Measurements from ENCODE around the gene VKORC1.

VKORC1 gene

DNA sequence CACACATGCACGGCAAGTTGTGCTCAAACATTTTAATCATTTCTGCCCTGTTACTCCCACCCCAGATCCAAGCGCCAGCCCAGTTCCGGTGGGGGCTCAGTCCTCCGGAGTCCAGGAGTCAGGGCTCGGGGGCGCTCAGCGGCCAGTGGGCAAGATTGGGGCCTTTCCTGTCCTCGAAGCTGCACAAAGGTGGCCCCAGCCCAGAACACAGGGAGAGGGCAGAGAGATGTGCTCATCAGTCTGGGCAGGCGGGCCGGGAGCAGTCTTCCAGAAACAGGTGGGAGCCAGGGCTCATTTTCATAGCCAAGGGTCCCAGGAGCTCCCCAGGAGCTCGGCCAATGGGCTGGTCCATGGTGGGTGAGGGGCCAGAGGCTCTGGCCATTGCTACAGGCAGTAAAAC lies 36.8 kb upstream of the VKORC1 start:
- TF ChIP-seq, protein P1, sequence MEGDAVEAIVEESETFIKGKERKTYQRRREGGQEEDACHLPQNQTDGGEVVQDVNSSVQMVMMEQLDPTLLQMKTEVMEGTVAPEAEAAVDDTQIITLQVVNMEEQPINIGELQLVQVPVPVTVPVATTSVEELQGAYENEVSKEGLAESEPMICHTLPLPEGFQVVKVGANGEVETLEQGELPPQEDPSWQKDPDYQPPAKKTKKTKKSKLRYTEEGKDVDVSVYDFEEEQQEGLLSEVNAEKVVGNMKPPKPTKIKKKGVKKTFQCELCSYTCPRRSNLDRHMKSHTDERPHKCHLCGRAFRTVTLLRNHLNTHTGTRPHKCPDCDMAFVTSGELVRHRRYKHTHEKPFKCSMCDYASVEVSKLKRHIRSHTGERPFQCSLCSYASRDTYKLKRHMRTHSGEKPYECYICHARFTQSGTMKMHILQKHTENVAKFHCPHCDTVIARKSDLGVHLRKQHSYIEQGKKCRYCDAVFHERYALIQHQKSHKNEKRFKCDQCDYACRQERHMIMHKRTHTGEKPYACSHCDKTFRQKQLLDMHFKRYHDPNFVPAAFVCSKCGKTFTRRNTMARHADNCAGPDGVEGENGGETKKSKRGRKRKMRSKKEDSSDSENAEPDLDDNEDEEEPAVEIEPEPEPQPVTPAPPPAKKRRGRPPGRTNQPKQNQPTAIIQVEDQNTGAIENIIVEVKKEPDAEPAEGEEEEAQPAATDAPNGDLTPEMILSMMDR (IDR thresholded peaks at IDR 0.05): no peak

- TF ChIP-seq, protein P1 (IDR thresholded peaks at IDR 0.05): no peak
Observed at GRCh38 chr16:31130899-31131298, 36.3 kb upstream of the VKORC1 start.

DNA sequence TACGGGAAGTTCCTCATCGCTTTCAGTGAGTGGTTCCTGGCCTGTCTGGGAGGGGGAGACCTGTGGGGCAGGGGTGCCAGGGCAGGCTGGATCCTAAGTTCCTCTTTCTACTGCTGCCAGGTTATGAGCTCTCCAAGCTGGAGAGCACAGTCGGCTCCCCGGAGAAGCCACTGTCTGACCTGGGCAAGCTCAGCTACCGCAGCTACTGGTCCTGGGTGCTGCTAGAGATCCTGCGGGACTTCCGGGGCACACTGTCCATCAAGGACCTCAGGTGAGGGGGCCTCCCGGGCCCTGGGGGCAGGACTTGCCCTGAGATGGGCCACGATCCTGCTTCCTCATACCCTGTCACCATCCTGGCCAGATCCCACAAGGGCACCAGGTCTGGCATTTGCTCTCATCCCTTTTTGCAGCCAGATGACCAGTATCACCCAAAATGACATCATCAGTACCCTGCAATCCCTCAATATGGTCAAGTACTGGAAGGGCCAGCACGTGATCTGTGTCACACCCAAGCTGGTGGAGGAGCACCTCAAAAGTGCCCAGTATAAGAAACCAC lies 35.8 kb upstream of the VKORC1 start:
- TF ChIP-seq, protein P1 (IDR thresholded peaks at IDR 0.05): no peak

DNA sequence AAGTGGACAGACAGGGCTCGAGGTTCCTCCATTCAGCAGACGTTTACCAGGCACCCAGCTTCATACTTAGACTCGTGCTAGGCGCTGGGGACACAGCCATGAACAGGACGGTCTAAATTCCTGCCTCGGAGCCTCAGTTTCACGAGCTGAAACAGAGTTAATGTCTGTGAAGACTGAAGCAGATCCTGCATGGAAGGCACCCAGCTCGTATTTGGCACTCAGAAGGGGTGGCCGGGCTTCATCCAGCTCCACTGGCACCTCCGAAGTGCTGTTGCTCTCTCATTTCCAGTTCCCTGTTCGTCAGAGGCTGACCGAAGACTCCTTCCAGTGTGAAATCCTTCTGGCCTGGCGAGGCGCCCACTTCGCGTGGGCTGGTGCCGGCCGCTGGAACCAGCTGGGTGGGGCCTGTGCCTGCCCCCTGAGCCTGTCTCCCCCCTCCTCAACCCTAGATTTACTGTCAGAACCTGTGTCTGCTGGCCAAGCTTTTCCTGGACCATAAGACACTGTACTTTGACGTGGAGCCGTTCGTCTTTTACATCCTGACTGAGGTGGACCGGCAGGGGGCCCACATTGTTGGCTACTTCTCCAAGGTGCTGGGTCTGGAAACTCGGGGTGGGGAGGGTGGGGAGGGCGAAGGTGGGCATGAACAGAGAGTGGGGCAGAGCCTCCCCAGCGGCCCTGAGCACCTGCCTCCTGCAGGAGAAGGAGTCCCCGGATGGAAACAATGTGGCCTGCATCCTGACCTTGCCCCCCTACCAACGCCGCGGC lies 35.2 kb upstream of the VKORC1 start:
- TF ChIP-seq, protein P1 (IDR thresholded peaks at IDR 0.05): no peak

- TF ChIP-seq, protein P1 (IDR thresholded peaks at IDR 0.05): no peak
Observed at GRCh38 chr16:31128711-31129567, 34.3 kb upstream of the VKORC1 start.

DNA sequence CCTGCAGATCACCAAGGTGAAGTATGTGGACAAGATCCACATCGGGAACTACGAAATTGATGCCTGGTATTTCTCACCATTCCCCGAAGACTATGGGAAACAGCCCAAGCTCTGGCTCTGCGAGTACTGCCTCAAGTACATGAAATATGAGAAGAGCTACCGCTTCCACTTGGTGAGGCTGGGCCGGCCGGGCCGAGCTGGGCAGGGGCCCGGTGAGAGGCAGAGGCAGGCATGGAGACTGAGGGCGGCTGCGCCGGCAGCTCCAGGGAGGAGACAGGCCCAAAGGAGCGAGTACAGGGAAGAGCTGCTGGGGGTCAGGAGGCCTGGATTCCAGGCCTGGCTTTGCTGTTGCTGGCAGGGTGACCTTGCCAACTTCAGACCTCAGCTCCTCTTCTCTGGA lies 32.6 kb upstream of the VKORC1 start:
- TF ChIP-seq, protein P1 (IDR thresholded peaks at IDR 0.05): no peak

- TF ChIP-seq, protein P1 (IDR thresholded peaks at IDR 0.05): no peak
Observed at GRCh38 chr16:31125844-31126243, 31.2 kb upstream of the VKORC1 start.

Measured in LNCAP (cell line).